ENCODE measurements around the gene RABL2A. TPM values are rescaled to one million over a fixed set of nuclear protein-coding genes. Genes with fewer than 3 reads are reported as not detected.
"Not testable (repeated sequence)": the region's sequence is repeated elsewhere in the genome, so short reads cannot be mapped to it uniquely, and the experiment has no call there.

Gene RABL2A
- 27.6 and 29.6 TPM in 2 replicates for total RNA-seq

DNA sequence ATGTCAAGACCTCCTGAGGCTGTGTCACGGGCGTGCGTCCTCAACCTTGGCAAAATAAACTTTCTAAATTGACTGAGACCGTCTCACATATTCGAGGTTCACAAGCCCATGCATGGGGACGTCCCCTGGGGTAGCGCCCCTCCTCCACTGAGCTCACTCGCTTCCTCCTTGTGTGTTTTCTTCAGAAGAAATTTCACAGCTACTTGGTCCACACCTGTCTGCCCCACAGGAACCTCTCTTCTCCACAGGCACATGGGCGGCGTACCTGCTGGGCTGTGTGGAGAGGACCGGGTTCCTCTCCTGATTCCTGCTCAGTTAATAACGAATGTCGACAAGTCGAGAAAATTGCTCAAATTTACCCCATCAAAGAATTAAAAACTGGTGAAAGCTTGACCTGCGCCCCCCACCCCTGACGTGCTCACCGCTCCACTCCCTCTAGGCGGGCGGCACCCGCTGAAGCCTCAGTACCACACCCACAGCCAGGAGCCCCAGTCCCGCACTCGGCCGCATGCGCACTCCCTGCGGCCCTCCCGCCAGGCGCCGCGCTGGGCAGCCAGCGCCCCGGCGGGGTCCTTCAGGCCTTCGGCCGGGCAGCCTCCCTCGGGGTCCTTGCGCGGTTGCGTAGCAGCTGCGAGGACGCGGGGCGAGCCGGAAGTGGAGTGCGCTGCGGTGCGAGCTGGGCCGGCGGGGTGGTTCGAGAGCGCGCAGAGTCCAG is at the start of gene RABL2A:
Gene RABL2A (plus strand): TSS at position 651 of the 715 bp plus-strand sequence. CDS start 1,341 bp downstream, outside the sequence.
- intact Hi-C loops (cut with micrococcal nuclease): not testable (repeated sequence)

DNA sequence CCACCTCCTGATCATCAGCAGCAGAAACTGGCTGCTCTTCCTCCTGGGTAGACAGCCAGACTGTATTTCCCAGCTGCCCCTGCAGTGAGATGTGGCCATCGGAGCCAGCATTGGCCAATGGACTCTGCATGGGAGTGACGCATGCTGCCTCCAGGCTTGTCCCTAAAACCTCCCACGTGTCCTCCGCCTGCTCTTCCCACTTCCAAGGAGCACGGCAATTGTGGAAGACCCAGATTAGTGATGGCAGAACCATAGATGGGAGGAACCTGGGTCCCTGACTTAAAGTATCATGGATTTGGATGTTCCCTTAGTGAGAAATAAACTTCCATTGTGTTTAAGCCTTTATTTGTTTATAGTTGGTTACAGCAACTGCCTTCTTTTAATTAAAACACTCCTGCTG is 48.6 kb upstream of the RABL2A start:
- intact Hi-C loops (cut with micrococcal nuclease): not testable (repeated sequence)

DNA sequence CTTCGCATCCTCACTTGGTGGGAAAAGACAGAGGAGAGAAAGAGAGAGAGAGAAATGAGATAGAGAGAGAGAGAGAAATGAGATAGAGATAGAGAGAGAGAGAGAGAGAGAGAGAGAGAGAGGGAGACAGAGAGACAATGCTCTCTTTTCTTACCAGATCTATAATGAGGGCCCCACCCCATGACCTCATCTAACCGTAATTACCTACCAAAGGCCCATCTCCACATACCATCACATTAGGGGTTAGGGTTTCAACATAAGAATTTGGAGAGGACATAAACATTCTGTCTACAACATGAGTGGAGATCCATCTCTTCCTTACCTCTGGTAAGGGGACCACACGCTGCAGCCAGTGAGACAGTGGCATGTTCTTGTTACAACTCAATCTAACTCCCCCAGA is 44.6 kb upstream of the RABL2A start:
- intact Hi-C loops (cut with micrococcal nuclease): not testable (repeated sequence)

DNA sequence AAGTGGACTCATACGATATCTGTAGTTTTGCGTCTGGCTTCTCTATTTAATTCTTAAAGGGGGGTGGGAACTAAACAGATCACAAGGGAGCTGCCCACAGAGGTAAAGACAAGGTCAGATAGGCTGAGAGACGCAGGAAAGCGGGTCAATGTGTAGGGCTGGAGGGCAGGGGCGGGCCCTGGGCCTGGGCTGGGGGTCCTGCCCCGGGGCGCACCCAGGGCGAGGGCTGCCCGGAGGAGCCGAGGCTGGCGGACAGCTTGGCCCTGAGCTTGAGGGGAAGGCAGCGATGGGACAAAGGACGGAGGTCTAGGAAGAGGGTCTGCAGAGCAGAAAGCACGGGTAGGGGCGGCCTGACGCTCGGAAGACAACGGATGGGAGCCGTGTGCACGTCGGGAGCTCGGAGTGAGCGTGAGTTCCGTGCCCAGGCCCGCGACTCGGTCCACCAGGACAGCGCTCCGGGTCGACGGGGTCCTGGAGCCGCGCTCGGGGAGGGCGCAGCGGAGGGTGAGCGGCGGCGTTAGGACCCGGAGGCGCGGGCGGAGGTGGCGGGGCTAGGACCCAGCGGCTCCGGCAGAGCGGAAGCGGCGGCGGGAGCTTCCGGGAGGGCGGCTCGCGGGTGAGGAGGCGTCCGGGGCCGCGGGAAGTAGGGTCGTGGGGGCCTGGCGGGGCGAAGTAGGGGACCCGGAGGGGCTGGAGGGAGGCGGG is 43.4 kb upstream of the RABL2A start:
- intact Hi-C loops (cut with micrococcal nuclease): not testable (repeated sequence)

DNA sequence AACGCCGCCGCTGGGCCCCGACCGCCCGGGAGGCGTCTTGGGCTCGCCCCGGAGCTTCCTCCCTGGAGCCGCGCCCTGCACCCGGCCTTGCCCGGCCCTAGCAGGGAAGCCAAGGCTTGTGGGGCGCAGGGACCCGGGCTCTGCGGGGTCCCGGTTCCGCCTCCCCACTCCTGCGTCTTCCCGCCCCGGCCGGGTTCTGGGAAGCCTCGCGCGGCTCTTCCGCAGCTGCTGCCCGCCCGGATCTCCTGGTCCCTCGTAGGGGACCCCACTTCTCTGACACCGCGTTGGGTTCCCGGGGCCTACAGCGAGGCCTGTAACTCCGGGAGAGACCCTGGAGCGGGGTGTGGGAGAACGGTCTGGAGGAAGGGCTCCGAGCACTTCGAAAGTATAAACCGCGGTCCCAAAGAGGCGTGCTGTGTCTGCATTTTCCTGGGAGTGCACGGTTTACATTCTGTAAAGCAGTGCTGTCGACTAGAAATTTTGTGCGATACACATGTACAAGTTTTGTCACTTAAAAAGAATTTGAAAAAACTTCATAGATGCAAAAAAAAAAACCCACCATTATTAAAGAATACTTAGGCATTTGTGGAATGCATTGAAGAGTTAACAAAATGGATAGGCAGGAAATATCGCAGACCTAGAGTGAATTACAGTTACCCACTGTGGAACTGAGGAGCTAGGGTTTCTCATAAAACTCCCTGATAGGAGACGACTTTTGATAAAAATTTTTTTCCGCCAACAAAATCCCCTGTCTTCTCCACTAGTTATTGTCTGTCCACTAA is 42.6 kb upstream of the RABL2A start:
- intact Hi-C loops (cut with micrococcal nuclease): not testable (repeated sequence)

DNA sequence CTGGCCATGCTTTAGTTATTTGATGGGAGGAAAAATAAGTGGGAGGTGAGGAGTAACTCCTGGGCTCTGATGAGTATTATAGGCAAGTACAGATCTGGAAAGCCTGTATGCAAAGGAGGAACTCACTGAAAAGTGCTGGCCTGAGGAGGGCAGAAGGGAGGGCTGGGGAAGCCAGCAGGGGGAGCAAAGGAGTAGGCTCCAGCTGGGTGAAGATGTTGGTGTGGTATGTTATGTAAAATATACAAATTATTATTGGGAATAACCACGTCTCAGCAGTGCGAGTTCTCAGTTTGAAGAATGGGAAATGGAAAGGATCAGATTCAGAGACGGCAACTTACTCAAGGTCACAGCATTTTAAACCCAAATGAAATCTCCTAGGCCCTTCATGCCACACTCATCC is 39.9 kb upstream of the RABL2A start:
- intact Hi-C loops (cut with micrococcal nuclease): not testable (repeated sequence)

DNA sequence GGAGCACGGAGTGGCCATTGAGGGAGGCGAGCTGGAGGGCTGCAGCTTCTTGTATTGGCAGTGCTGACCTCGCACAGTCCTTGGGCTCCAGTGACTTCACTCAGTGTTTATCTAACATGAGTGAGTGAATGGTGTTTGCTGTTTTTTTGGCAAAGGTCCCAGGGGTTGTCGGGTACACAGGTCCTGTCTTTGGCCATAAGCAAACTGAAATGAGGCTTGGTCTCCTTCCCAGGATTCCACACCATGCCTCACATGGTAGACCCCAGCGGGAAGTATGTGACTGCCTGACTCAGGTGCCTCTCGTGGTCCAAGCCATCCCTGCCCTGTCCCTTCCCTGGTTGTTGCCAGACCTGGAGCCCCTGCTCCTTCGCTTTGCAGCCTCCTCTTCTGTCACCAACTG is 37.5 kb upstream of the RABL2A start:
- intact Hi-C loops (cut with micrococcal nuclease): not testable (repeated sequence)

DNA sequence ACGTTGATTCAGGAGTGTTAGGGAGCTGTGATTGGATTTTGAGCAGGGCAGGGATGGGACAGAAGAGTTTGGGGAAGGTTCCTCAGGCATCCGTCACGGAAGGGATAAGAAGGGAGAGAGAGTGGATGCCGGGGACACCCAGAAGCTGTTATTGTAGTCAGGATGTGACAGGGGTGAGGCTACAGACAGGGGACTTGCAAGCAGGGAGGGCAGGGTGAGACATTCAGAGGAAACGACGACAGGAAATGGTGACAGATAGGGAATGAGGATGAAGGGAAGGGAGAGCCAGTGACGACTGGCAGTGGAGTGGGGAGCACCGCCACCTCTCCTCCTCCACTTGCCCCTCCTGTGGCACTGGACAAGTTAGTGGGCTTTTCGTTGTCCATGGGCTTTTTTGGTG is 35.1 kb upstream of the RABL2A start:
- intact Hi-C loops (cut with micrococcal nuclease): not testable (repeated sequence)

DNA sequence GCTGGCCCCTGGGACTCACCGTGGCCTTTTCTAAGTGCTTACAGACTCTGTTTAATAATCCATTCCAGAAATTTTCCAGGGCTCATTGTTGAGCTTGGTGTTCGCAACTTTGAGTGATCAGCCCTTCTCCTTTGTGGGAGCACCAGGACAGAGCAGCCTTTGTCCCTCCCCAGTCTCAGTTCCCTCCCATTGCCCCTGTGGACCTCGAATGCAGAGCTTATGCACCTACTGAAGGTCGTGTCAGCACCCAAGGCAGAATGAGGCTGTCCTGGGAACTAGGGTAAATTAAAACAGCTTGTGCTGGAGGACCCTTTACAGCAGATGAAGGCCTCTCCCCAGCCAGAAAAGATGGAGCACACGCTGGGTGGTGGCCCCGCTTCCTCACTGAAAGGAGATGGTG is 33.8 kb upstream of the RABL2A start:
- intact Hi-C loops (cut with micrococcal nuclease): not testable (repeated sequence)

DNA sequence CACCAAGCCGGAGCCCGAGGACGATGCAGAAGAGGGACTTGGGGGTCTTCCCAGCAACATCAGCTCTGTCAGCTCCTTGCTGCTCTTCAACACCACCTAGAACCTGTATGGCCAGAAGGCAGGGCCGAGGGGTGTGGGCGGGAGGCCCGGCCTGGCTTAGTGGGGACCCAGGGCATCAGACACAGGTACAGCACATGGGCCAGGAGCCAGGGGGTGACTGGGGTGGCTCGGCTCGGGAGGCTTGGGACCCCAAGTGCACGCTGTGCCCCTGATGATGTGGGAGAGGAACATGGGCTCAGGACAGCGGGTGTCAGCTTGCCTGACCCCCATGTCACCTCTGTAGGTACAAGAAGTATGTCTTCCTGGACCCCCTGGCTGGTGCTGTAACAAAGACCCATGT is 31.3 kb upstream of the RABL2A start:
- intact Hi-C loops (cut with micrococcal nuclease): not testable (repeated sequence)

DNA sequence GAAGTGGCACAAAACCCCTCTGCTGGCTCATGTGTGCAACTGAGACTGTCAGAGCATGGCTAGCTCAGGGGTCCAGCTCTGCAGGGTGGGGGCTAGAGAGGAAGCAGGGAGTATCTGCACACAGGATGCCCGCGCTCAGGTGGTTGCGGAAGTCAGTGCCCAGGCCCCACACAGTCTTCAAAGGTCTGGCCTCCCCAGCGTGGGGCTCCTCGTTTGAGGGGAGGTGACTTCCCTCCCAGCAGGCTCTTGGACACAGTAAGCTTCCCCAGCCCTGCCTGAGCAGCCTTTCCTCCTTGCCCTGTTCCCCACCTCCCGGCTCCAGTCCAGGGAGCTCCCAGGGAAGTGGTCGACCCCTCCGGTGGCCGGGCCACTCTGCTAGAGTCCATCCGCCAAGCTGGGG is 29.9 kb upstream of the RABL2A start:
- intact Hi-C loops (cut with micrococcal nuclease): not testable (repeated sequence)

DNA sequence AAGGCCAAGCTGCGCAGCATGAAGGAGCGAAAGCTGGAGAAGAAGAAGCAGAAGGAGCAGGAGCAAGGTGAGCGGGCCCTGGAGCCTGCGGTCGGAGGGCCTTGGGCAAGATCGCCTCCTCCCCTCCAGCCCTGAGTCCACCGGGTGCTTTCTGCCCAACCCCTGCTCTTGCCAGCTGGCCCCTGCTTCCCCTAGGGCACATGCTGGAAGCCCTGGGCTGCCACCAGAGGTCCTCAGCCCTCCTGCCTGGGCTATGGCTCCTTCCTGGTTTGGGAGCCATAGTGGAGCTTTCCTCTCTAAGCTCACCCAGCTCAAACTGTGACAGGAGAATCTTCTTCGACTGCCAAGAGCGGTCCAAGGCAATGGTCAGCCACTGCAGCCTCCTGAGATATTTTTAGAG is 29.5 kb upstream of the RABL2A start:
- intact Hi-C loops (cut with micrococcal nuclease): not testable (repeated sequence)

DNA sequence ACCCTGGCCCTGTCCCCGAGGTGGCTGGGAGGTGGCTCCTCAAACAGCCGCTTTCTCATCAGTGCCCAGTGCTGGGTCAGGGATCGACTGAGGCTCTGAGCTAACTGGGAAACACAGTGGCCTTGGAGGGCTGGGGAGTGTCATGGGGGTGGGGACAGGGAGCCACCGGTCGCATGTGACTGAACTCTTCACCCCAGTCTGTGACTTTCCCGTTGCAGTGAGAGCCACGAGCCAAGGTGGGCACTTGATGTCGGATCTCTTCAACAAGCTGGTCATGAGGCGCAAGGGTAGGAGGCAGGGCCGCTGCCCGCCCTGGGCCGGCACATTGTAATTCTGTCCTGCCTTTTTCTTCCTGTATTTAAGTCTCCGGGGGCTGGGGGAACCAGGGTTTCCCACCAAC is 28.9 kb upstream of the RABL2A start:
- intact Hi-C loops (cut with micrococcal nuclease): not testable (repeated sequence)

DNA sequence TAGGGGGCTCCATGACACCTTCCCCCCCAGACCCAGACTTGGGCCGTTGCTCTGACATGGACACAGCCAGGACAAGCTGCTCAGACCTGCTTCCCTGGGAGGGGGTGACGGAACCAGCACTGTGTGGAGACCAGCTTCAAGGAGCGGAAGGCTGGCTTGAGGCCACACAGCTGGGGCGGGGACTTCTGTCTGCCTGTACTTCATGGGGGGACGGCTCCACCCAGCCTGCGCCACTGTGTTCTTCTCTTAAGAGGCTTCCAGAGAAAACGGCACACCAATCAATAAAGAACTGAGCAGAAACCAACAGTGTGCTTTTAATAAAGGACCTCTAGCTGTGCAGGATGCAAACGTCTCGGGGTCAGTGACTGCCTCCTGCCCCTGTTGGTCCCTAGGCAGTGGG is 28.3 kb upstream of the RABL2A start:
- intact Hi-C loops (cut with micrococcal nuclease): not testable (repeated sequence)

DNA sequence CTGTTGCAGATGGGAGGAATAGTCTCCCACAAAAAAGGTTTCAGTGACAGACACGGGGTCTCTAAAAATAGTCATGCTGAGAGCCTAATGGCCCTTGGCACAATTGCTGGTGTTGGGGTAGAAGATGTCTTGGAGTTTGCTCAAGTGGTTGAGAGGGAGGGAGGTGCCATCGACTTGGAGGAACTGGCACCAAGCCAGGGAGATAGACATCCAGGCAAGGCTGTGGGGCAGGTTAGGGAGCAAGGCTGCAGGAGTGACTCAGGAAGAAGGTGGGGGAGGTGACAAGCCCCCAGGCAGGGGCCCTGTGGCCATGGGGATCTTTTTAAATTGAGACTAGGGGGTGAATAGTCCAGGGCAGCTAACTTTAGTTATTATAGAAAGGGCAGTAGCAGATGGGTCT is 27.9 kb upstream of the RABL2A start:
- intact Hi-C loops (cut with micrococcal nuclease): not testable (repeated sequence)

DNA sequence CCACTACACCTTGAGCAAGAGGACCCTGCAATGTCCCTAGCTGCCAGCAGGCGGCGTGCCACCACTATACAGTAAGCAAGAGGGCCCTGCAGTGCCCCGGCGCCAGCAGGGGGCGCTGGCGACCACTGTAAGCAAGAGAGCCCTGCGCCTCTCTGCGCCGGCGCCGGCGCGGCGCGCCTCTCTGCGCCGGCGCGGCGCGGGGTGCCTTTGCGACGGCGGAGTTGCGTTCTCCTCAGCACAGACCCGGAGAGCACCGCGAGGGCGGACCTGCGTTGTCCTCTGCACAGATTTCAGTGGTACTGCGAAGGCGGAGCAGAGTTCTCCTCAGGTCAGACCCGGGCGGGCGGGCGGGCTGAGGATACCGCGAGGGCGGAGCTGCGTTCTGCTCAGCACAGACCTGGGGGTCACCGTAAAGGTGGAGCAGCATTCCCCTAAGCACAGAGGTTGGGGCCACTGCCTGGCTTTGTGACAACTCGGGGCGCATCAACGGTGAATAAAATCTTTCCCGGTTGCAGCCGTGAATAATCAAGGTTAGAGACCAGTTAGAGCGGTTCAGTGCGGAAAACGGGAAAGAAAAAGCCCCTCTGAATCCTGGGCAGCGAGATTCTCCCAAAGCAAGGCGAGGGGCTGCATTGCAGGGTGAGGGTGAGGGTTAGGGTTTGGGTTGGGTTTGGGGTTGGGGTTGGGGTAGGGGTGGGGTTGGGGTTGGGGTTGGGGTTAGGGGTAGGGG is 24.9 kb upstream of the RABL2A start:
- intact Hi-C loops (cut with micrococcal nuclease): loop anchor here (5.0 kb wide), 2 partner anchors 100 to 285 kb away; no protein-coding TSS in a partner anchor

DNA sequence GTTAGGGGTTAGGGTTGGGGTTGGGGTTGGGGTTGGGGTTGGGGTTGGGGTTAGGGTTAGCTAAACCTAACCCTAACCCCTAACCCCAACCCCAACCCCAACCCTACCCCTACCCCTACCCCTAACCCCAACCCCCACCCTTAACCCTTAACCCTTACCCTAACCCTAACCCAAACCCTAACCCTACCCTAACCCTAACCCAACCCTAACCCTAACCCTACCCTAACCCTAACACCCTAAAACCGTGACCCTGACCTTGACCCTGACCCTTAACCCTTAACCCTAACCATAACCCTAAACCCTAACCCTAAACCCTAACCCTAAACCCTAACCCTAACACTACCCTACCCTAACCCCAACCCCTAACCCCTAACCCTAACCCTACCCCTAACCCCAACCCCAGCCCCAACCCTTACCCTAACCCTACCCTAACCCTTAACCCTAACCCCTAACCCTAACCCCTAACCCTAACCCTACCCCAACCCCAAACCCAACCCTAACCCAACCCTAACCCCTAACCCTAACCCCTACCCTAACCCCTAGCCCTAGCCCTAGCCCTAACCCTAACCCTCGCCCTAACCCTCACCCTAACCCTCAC is 24.1 kb upstream of the RABL2A start:
- intact Hi-C loops (cut with micrococcal nuclease): loop anchor here (5.0 kb wide), 2 partner anchors 99 to 284 kb away; no protein-coding TSS in a partner anchor

DNA sequence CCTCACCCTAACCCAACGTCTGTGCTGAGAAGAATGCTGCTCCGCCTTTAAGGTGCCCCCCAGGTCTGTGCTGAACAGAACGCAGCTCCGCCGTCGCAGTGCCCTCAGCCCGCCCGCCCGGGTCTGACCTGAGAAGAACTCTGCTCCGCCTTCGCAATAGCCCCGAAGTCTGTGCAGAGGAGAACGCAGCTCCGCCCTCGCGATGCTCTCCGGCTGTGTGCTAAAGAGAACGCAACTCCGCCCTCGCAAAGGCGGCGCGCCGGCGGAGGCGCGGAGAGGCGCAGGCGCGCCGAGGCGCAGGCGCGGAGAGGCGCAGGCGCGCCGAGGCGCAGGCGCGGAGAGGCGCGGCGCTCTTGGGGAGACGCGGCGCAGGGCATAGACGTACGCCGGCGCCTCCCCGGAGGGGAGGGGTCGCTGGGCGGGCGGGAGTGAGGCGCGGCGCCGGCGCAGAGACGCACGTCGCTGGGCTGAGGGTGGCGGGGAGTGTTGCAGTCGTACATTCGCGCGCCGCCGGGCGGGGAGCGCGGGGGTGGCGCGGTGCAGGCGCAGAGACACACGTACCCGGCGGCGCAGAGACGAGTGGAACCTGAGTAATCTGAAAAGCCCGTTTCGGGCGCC is 23.5 kb upstream of the RABL2A start:
- intact Hi-C loops (cut with micrococcal nuclease): loop anchor here (5.0 kb wide), 2 partner anchors 99 to 284 kb away; no protein-coding TSS in a partner anchor

DNA sequence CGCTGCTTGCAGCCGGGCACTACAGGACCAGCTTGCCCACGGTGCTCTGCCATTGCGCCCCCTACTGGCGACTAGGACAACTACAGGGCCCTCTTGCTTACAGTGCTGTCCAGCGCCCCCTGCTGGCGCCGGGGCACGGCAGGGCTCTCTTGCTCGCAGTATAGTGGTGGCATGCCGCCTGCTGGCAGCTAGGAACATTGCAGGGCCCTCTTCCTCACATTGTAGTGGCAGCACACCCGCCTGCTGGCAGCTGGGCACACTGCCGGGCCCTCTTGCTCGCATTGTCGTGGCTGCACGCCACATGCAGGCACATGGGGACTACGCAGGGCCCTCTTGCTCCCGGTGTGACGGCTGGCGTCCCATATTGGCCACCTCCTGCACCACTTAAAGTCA is 23.0 kb upstream of the RABL2A start:
- intact Hi-C loops (cut with micrococcal nuclease): loop anchor here (5.0 kb wide), 2 partner anchors 98 to 283 kb away; no protein-coding TSS in a partner anchor

DNA sequence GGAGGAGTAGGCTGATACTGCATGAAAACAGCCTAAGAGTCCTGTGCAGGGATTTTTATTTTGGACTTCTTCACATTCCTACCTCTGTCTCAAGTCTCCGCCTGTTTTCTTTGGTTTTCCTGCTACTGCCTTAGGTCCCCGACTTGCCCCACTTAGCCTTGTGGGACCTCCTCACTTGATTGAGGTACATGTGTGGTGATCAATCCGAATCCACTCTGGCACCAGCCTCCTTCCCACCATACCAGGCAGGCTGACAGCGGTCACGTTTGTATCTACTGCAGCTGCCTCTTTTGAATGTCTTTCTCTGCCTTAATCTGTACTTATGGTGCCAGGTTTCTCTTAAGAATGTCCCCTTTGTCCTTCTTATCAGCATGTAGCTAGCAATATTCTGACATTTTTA is 22.4 kb upstream of the RABL2A start:
- intact Hi-C loops (cut with micrococcal nuclease): loop anchor here (5.0 kb wide), 2 partner anchors 98 to 283 kb away; no protein-coding TSS in a partner anchor
